Measurements from ENCODE around the gene ARHGAP32.

- no peak for TF ChIP-seq CTCF (conservative IDR thresholded peaks at IDR 0.05; ENCODE audit: low read length)
- TF ChIP-seq EZH2phosphoT487 (IDR thresholded peaks at IDR 0.05; ENCODE audit: borderline replicate concordance, low read depth, low read length): no peak
Measured at GRCh38 chr11:129040934-129041333, 151.2 kb downstream of the ARHGAP32 start.
